ENCODE results near the gene DLG3.

GRCh38 chrX:70549429-70549828, 104.8 kb downstream of the DLG3 start:
- TF ChIP-seq RAD21 (IDR thresholded peaks at IDR 0.05; ENCODE audit: insufficient read depth, low read depth, low read length) (no peak), CTCF (IDR thresholded peaks at IDR 0.05 in 2 of 3, conservative IDR thresholded peaks at IDR 0.05 in 1 of 3; ENCODE audit: control insufficient read depth in 2 of 3, extremely low read depth in 1 of 3, insufficient read depth in 1 of 3, low read depth in 3 of 3, low read length in 3 of 3) (no peak), BCL3 (IDR thresholded peaks at IDR 0.05; ENCODE audit: borderline replicate concordance, insufficient read depth, low read depth, low read length, poor library complexity, severe bottlenecking) (no peak), REST (IDR thresholded peaks at IDR 0.05; ENCODE audit: low read depth, low read length) (no peak), USF1 (IDR thresholded peaks at IDR 0.05; ENCODE audit: borderline replicate concordance, extremely low read length, insufficient read depth, low read depth, low read length) (no peak), LARP7 (IDR thresholded peaks at IDR 0.05) (no peak), MYC (IDR thresholded peaks at IDR 0.05; ENCODE audit: insufficient read depth, insufficient read length, insufficient replicate concordance, low read length, severe bottlenecking) (no peak), ASH2L (IDR thresholded peaks at IDR 0.05; ENCODE audit: borderline replicate concordance, low read depth) (no peak)
